H54 (cell line): ENCODE measurements around the gene P2RX2.

Experiments used
- DNase-seq: peaks from one replicate; pipeline ENCODE4 v3.0.0; 2011; ENCODE audit warnings: low spot score, mixed read lengths; ENCODE audit not compliant: insufficient read length
- FAIRE-seq: peaks from 3 replicates; lab custom pipeline; 2011; peaks lifted over from hg19 to GRCh38; lab: Jason Lieb, UNC
- POLR2A ChIP-seq: IDR thresholded peaks from 2 replicates; pipeline ENCODE4 v1.6.1; 2011; ENCODE audit warnings: low read depth, mild to moderate bottlenecking, low read length

The P2RX2 gene

DNA sequence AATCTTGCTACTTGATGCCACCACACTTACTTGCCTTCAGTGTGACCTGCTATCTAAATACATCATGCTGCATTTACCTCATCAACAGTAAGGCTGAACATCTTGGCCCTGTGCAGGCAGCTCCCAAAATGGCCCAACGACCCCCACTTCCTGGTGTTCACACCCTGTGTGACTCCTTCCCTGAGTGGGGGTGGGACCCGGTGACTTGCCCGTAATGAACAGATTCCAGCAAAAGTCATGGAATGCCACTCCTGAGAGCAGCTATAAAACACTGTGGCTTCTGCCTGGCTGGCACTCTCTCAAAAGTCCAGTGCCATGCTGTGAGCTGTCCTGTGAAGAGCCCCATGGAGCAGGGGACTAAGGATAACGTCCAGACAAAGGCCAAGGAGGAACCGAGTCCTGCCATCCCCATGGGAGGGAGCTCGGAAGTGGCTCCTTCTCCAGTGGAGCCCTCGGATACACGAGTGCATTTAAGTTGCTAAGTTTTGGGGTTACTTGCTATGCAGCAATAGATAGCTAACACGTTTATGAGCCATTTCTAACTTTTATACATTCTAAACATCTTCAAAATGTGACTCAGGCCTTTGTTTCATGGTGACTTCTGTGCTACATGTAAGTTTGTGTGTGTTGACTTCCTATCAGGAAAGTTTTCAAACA is 33.0 kb downstream of the P2RX2 start:
- no peak for FAIRE-seq
- DNase-seq = no peak
- TF ChIP-seq POLR2A = no peak

DNA sequence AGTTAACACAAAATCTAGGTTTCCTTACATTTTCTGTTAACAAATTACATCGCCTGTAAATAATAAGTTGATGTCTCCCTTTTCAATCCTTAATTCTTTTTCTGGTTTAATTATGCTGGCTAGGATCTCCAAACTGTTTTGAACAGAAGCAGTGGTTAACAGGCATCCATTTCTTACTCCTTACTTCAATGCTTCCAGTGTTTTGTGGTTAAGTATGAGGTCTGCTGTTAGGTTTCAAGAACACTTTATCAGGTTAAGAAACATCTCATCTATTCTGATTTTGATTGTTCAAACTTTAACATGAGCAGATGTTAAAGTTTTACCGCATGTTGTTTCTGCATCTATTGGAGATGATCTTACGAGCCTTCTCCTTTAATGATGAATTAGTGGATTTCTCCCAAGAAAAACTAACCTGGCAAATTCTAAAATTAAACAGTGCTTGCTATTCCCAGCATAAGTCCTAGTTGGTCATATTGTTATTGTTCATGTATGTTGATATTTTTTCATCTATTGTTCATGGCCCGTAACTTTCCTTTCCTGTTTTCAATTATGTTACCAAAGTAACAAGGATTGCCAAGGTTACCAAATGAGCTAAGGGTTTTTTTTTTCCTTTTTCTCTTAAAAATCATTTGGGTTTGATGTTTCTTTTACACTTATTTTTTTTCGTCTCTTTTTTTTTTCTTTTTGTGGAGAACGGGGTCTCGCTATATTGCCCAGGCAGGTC is 35.2 kb downstream of the P2RX2 start:
- DNase-seq (no peak), FAIRE-seq (no peak)
- no peak for TF ChIP-seq POLR2A

DNA sequence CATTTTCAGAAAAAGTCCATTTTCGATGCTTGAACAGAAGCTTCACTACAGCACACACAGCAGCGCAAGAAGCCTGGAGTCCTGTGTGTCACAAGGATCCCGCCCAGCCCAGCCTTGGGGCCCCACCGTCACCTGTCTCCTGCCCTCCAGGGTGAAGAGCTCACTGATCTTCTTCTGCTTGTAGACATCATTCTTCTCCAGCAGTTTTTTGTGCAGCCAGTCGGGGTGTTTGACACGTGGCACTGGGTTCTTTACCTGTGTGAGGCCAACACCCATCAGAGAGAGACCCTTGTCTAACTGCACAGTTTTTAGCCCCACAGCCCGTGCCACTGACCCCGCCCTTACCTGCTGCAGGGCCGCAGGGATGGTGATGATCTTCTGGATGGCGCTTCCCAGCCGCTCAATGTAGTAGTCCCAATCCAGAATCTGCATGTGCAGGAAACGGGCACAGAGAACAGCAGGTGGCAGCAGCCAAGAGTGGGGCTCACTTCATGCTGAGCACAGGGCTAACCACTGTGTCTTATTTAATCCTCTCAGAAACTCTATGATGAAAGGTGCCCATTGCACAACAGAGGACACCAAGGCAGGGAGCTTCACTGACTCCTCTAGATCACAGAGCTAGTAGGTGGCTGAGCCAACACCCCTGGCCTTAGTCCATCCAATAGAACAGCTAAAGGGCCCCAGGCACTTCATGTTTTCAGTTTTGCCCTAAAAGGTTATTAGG is 38.6 kb downstream of the P2RX2 start:
- TF ChIP-seq POLR2A = no peak
- FAIRE-seq = no peak
- DNase-seq = no peak

DNA sequence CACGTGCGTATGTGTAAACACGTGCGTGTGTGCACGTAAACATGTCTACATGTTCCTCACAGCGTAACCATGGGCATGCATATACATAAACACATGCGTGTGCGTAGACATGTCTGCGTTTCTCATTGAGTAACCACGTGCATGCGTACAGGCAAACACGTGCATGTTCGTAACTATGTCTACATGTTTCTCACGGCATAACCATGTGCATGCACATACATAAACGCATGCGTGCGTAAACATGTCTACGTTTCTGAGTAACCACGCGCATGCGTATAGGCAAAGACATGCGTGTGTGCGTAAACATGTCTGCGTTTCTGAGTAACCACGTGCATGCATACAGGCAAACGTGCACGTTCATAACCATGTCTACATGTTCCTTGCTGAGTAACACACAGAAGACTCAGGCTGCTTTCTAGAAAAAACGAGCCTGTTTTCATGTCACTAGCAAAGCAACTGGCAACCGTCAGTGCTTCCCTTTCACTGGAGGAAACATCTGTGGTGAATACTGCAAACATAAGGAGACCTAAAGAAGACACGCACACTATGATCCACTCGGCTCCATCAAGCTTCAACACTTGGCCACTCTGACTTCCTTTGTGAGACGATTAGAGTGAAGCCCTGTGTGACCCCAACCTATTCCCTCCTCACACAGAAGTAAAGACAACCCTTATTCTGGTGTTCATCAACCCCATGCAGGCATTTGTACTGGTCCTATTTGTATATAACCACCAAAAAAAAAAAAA is 39.7 kb downstream of the P2RX2 start:
- no peak for FAIRE-seq
- no peak for DNase-seq
- no peak for TF ChIP-seq POLR2A

DNA sequence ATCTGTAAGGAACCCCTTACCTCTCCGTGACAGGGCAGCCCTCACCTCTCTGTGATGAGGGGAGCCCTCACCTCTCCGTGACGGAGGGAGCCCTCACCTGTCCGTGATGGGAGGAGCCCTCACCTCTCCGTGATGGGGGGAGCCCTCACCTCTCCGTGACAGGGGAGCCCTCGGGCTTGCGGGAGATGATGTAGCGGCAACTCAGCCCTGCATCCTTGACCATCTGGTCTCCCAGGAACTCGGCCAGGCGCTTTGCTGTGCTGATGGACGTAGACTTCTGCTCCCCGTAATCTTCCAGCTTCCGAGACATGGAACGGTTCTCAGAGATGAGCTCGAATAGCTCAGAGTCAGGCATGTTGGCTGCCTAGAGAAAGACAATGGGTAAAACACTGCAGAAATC is 40.6 kb downstream of the P2RX2 start:
- DNase-seq = no peak
- no peak for TF ChIP-seq POLR2A
- no peak for FAIRE-seq

DNA sequence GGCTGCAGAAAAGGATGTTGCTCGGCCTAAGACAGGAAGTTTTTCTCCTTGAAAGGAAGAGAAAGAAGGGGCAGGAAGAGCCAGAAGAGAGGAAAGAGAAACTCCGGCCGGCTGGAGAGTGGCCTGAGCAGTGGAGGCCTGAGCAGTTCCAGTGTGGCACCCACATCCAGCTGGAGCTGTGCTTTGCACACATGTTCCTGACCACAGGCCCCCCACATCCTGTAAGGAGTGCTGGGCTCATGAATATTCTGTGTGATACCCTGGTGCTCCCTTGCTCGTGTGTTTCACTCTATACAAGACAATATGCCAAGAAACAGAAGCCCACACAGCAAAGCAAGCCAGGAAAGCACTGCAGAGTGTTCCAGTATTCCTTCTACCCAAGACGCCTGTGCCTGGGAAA is 41.5 kb downstream of the P2RX2 start:
- no peak for TF ChIP-seq POLR2A
- FAIRE-seq = no peak
- DNase-seq = no peak

DNA sequence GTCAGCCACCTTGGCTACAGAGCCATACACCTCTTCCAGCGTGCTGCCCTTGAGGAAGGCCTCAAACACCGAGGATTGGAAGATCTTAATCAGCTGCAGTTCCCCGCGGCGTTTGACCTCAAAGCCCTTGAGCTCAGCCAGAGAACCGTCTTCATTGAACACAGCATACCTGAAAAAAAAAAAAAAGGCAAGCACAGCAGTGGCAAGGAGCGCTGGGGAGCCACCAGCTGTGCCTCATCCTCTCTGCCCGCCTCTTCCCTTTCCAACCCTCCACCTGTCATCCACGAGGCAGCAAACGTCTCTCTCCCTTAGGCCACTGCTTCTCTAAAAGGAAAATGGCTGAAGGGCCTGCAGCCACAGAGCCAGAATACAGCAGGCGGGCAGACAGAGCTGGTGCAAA is 42.4 kb downstream of the P2RX2 start:
- no peak for TF ChIP-seq POLR2A
- DNase-seq = no peak
- FAIRE-seq = no peak

DNA sequence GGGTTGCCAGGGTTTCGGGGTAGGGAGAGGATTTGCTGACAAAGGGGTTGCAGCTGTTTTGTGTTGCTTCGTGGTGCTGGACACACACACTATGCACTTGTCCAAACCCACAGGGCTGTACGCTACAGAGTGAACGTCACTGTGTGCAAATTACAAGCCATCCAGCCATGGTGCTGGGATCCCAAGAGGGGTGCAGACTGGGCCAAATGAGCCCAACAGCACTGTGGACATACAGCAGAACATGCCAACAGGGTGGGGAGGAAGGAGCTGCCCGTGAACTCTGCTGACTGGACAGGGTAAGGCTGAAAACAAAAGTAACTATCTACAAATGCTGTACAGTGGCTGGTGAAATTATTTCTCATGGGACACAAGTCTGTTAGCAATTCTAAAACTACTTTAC is 43.4 kb downstream of the P2RX2 start:
- DNase-seq = no peak
- no peak for FAIRE-seq
- no peak for TF ChIP-seq POLR2A

DNA sequence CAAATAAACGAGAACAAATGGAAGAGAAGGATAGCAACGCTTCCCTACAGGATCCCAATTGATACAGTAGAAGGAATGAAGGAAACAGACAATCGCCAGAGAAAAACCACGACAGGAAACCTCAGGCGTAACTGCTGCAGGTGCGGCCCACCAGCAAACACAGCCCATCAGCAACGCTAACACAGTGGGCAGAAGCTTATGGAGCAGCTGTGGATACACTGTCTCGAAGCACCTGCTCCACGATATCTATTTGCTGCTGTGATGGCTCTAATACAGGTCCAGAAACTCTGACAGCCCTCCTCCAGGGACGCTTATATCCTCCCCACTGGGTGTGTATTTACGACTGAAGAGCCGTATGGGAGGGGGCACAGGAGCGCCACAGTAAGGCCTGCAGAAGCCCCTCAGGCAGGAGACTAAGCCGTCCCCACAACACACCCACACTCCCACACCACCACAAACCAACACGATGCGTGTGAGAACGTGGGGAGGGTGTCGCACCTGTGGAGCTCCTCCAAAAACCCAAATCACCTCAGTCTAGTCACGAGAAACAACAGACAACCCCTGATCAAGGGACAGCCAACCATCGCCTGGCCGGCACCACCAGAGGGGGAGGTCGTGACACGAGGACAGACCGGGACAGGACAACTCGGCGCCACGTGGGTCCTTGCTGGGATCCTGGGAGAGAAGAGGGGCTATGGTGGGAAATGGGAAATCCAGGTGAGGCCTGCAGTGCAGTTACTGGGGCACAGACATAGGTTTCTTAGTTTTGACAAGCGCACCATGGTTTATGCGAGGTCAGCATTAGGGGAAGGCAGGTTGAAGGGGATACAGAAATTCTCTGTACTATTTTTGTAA is 44.6 kb downstream of the P2RX2 start:
- TF ChIP-seq POLR2A = no peak
- DNase-seq (no peak), FAIRE-seq (no peak)

DNA sequence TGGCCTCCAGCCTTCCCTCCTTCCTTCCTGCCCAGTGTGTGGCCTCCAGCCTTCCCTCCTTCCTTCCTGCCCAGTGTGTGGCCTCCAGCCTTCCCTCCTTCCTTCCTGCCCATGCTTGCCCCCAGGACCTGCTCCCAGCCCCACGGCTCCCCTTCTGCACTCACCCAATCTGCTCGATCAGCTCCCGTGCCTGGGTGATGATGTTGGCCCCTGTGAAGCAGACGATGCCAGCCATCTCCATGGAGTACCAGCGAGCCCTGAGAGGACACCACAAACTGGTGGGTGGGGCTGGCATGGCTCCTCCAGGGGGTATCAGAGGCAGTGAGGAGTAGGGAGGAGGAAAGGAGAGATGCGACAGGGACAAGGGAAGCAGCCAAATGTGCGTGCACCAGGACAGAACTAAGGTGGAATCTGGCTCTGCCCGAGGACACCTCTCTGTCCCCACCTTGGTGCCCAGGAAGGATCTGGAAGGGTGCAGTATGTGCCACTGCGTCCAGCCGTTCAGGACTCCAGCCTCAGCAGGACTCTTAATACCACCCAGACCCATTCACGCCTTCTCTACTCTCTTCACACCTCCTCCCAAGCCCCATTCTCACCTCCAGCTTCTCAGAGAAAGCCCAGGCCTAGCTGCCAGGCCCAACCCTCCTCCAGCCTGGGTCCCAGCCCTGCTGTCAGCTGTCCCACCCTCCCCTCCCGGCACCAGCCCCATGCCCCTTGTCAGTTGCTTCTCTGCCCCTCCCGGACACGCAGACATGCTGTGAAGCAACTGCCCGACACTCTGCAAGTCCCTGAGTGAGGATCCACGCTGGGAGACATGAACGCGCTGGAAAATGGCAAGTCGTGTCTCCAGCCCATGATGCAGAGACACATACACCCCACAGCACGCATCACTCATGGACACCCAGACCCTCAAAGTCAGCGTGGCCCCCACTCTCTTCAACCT is 45.9 kb downstream of the P2RX2 start:
- FAIRE-seq (no peak), DNase-seq (no peak)
- no peak for TF ChIP-seq POLR2A

DNA sequence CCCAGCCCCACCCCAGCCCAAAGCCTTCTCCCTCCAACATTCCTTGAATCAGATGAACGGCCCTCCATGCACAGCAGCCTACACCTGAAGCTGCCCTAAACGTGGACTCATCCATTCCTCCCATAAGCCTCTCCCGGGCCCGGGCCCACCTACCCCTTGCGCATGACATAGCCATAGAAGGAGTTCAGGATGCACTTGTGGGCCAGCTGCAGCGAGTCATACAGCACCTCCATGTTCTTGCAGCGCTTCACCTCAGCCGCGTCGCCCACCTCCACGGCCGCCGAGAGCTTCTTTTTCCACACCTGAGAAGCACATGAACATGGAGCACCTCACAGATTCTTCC is 46.5 kb downstream of the P2RX2 start:
- TF ChIP-seq POLR2A = no peak
- DNase-seq = no peak
- FAIRE-seq = no peak

DNA sequence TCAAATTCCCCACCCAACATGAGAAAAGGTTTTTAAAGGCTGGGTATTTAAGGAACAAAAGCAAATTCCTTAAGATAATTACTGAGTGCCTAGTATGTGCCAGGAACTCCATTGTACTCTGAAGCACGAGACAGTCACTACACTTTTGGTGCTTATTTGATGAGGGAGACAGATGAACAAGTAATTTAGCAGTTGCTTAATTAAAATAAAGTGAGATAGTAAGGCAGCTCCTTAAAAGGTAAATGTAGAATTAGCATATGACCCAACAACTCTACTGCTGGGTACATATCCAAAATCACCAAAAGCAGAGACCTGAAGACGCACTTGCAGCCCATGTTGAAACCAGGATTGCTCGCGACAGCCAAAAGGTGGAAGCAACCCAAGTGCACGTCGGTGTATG is 47.2 kb downstream of the P2RX2 start:
- no peak for FAIRE-seq
- no peak for TF ChIP-seq POLR2A

More for the DNA sequence above, 47.2 kb downstream of the P2RX2 start:
- no peak for DNase-seq
